A549 treated with CpdA at 1 μM for 4 hours (cell line): ENCODE results near the gene PCDHGA5. TPM values are rescaled to one million over a fixed set of nuclear protein-coding genes. Genes with fewer than 3 reads are reported as not detected.

Experiments
- total RNA-seq: library from RNA; stranded (reverse); fragments of 200-300 nt; extraction: Qiagen RNA extraction; gene quantifications from 5 replicates; pipeline ENCODE4 v1.2.3, GENCODE V29; 2022; ENCODE audit warnings: low read depth

PCDHGA5 gene
- total RNA-seq, 1 experiment from 2014 or later, result 0.11 TPM

GRCh38 chr5:141397756-141398551 is 34.0 kb downstream of the PCDHGA5 start, which contains the start of gene PCDHGB5:
TSS of gene PCDHGB5 (plus strand) at chr5:141397947. CDS start at chr5:141398128, 181 bp downstream.

GRCh38 chr5:141402553-141403243 is 38.7 kb downstream of the PCDHGA5 start, which contains the start of gene PCDHGA9:
TSS of gene PCDHGA9 (plus strand) at chr5:141402778. CDS start at chr5:141402953, 175 bp downstream.

GRCh38 chr5:141407790-141408505 is 44.0 kb downstream of the PCDHGA5 start, which contains the start of gene PCDHGB6:
TSS of gene PCDHGB6 (plus strand) at chr5:141408021. CDS start at chr5:141408203, 182 bp downstream.

GRCh38 chr5:141412854-141413539 is 49.0 kb downstream of the PCDHGA5 start, which contains the start of gene PCDHGA10:
TSS of gene PCDHGA10 (plus strand) at chr5:141412987. CDS start at chr5:141413176, 189 bp downstream.

Other genes starting within 250 kb of the PCDHGA5 start
- gene PCDHB4, start 242.3 kb upstream of the PCDHGA5 start, total RNA-seq, result 0.03 to 0.09 TPM (median 0.06 TPM) in 4 of 5 replicates, not detected in the other
- 1.2 to 1.9 TPM (median 1.5 TPM) in 5 replicates for gene PCDHB5, start 229.0 kb upstream of the PCDHGA5 start, total RNA-seq
- 0.89 to 1.2 TPM (median 1.1 TPM) in 5 replicates for gene PCDHB6, start 214.1 kb upstream of the PCDHGA5 start, total RNA-seq
- gene PCDHB7, start 191.5 kb upstream of the PCDHGA5 start, total RNA-seq, result 0.01 TPM in 1 of 5 replicates, not detected in the others
- gene PCDHB8, start 186.4 kb upstream of the PCDHGA5 start, total RNA-seq, result 0.24 to 0.42 TPM (median 0.37 TPM) in 5 replicates
- gene PCDHB16, start 181.8 kb upstream of the PCDHGA5 start, total RNA-seq, result 0.05 to 0.10 TPM (median 0.08 TPM) in 4 of 5 replicates, not detected in the other
- gene PCDHB9, start 177.0 kb upstream of the PCDHGA5 start, total RNA-seq, result 0.01 to 0.03 TPM in 2 of 5 replicates, not detected in the others
- 0.03 to 0.06 TPM in 2 of 5 replicates, not detected in the others for gene PCDHB10, start 171.8 kb upstream of the PCDHGA5 start, total RNA-seq
- 0.06 to 0.14 TPM (median 0.09 TPM) in 5 replicates for gene PCDHB11, start 164.5 kb upstream of the PCDHGA5 start, total RNA-seq
- gene PCDHB12, start 155.4 kb upstream of the PCDHGA5 start, total RNA-seq, result 0.07 TPM in 1 of 5 replicates, not detected in the others
- 0.02 to 0.08 TPM (median 0.07 TPM) in 5 replicates for gene PCDHB13, start 150.2 kb upstream of the PCDHGA5 start, total RNA-seq
- gene PCDHB14, start 140.8 kb upstream of the PCDHGA5 start, total RNA-seq, result 0.06 to 0.13 TPM (median 0.09 TPM) in 5 replicates
- gene PCDHB15, start 118.8 kb upstream of the PCDHGA5 start, total RNA-seq, result 0.05 to 0.07 TPM (median 0.06 TPM) in 4 of 5 replicates, not detected in the other
- not detected in 5 replicates for gene SLC25A2, start 60.1 kb upstream of the PCDHGA5 start, total RNA-seq
- 66.8 to 81.4 TPM (median 74.0 TPM) in 5 replicates for gene TAF7, start 43.4 kb upstream of the PCDHGA5 start, total RNA-seq
- gene PCDHGA1, start 33.6 kb upstream of the PCDHGA5 start, total RNA-seq, result 0.27 to 0.49 TPM (median 0.31 TPM) in 5 replicates
- 0.44 to 0.73 TPM (median 0.59 TPM) in 5 replicates for gene PCDHGA2, start 25.4 kb upstream of the PCDHGA5 start, total RNA-seq
- 0.05 to 0.09 TPM in 2 of 5 replicates, not detected in the others for gene PCDHGA3, start 20.3 kb upstream of the PCDHGA5 start, total RNA-seq
- gene PCDHGB1, start 14.1 kb upstream of the PCDHGA5 start, total RNA-seq, result 1.0 to 2.1 TPM (median 1.9 TPM) in 5 replicates
- gene PCDHGA4, start 9.1 kb upstream of the PCDHGA5 start, total RNA-seq, result 0.08 to 0.20 TPM (median 0.10 TPM) in 5 replicates
- 0.07 to 0.19 TPM (median 0.17 TPM) in 5 replicates for gene PCDHGB2, start 4.2 kb upstream of the PCDHGA5 start, total RNA-seq
- 0.15 to 0.35 TPM (median 0.20 TPM) in 5 replicates for gene PCDHGB3, start 6.1 kb downstream of the PCDHGA5 start, total RNA-seq
- 0.13 to 0.28 TPM (median 0.22 TPM) in 5 replicates for gene PCDHGA6, start 9.7 kb downstream of the PCDHGA5 start, total RNA-seq
- gene PCDHGA7, start 18.6 kb downstream of the PCDHGA5 start, total RNA-seq, result 0.72 to 1.3 TPM (median 0.96 TPM) in 5 replicates
- 0.66 to 1.0 TPM (median 0.73 TPM) in 5 replicates for gene PCDHGB4, start 23.5 kb downstream of the PCDHGA5 start, total RNA-seq
- gene PCDHGA8, start 28.5 kb downstream of the PCDHGA5 start, total RNA-seq, result 0.02 TPM in 2 of 5 replicates, not detected in the others
- 1.9 to 2.8 TPM (median 2.4 TPM) in 5 replicates for gene PCDHGB5, start 33.8 kb downstream of the PCDHGA5 start, total RNA-seq
- 0.06 to 0.14 TPM (median 0.08 TPM) in 3 of 5 replicates, not detected in the others for gene PCDHGA9, start 38.6 kb downstream of the PCDHGA5 start, total RNA-seq
- gene PCDHGB6, start 43.9 kb downstream of the PCDHGA5 start, total RNA-seq, result 0.06 to 0.12 TPM (median 0.09 TPM) in 4 of 5 replicates, not detected in the other
- gene PCDHGA10, start 48.8 kb downstream of the PCDHGA5 start, total RNA-seq, result 0.01 TPM in 1 of 5 replicates, not detected in the others
- 0.03 to 0.16 TPM (median 0.07 TPM) in 5 replicates for gene PCDHGB7, start 53.5 kb downstream of the PCDHGA5 start, total RNA-seq
- 0.02 TPM in 1 of 5 replicates, not detected in the others for gene PCDHGA11, start 56.9 kb downstream of the PCDHGA5 start, total RNA-seq
- 0.02 TPM in 1 of 5 replicates, not detected in the others for gene PCDHGA12, start 66.3 kb downstream of the PCDHGA5 start, total RNA-seq
- gene PCDHGC3, start 111.8 kb downstream of the PCDHGA5 start, total RNA-seq, result 6.1 to 7.1 TPM (median 6.4 TPM) in 5 replicates
- gene PCDHGC4, start 120.9 kb downstream of the PCDHGA5 start, total RNA-seq, result 0.02 to 0.15 TPM (median 0.05 TPM) in 3 of 5 replicates, not detected in the others
- gene PCDHGC5, start 124.9 kb downstream of the PCDHGA5 start, total RNA-seq, result 0.05 TPM in 1 of 5 replicates, not detected in the others